Measurements from ENCODE around the gene CLDN6. TPM values are rescaled to one million over a fixed set of nuclear protein-coding genes. Genes with fewer than 3 reads are reported as not detected.

CLDN6 gene
- total and polyA plus RNA-seq, 2 of the 13 experiments (the other 11 are each of a cell fraction or from before 2014, with no cell fraction given): 5.9 to 7.6 TPM

GRCh38 chr16:3003582-3004270 is 14.3 kb downstream of the CLDN6 start (continued):
- TF ChIP-seq RFXAP (CRISPR knock-in tag; IDR thresholded peaks at IDR 0.05; ENCODE audit: borderline replicate concordance): peak; percentile 97
- no peak for TF ChIP-seq JARID2 (CRISPR knock-in tag; IDR thresholded peaks at IDR 0.05; ENCODE audit: insufficient replicate concordance)
- no peak; the same call in 1 of the 2 replicates for TF ChIP-seq ZNF329 (CRISPR knock-in tag; IDR thresholded peaks at IDR 0.05; ENCODE audit: low read depth)
- no peak for TF ChIP-seq ZNF570 (CRISPR knock-in tag; IDR thresholded peaks at IDR 0.05; ENCODE audit: borderline replicate concordance)
- TF ChIP-seq, protein P1, sequence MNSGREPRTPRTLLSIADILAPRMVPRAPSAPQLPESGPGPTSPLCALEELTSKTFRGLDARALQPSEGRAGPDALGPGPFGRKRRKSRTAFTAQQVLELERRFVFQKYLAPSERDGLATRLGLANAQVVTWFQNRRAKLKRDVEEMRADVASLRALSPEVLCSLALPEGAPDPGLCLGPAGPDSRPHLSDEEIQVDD (CRISPR knock-in tag; IDR thresholded peaks at IDR 0.05; ENCODE audit: borderline replicate concordance): no peak
- TF ChIP-seq ZNF510 (CRISPR knock-in tag; IDR thresholded peaks at IDR 0.05; ENCODE audit: low read depth): no peak
- TF ChIP-seq PAXIP1 (CRISPR knock-in tag; conservative IDR thresholded peaks at IDR 0.05): peak; percentile 39
- TF ChIP-seq ZNF770 (CRISPR knock-in tag; IDR thresholded peaks at IDR 0.05): peak; percentile 34; the same call in 1 of the 2 replicates
- peak; percentile 87; the same call in 1 of the 2 replicates for TF ChIP-seq TSC22D2 (CRISPR knock-in tag; IDR thresholded peaks at IDR 0.05; ENCODE audit: borderline replicate concordance)
- no peak for TF ChIP-seq SIN3B (IDR thresholded peaks at IDR 0.05; ENCODE audit: low read length)
- TF ChIP-seq, protein P2, sequence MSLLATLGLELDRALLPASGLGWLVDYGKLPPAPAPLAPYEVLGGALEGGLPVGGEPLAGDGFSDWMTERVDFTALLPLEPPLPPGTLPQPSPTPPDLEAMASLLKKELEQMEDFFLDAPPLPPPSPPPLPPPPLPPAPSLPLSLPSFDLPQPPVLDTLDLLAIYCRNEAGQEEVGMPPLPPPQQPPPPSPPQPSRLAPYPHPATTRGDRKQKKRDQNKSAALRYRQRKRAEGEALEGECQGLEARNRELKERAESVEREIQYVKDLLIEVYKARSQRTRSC (CRISPR knock-in tag; IDR thresholded peaks at IDR 0.05; ENCODE audit: low read depth): no peak
- no peak for TF ChIP-seq BORCS8-MEF2B (CRISPR knock-in tag; IDR thresholded peaks at IDR 0.05)
- TF ChIP-seq ZNF615 (CRISPR knock-in tag; IDR thresholded peaks at IDR 0.05; ENCODE audit: borderline replicate concordance): no peak
- TF ChIP-seq ZNF577 (CRISPR knock-in tag; IDR thresholded peaks at IDR 0.05; ENCODE audit: borderline replicate concordance, low read depth): no peak
- TF ChIP-seq YY1 (IDR thresholded peaks at IDR 0.05; ENCODE audit: insufficient read depth, insufficient replicate concordance, low read depth, low read length): peak; percentile 81
- no peak for TF ChIP-seq RARA (CRISPR knock-in tag; IDR thresholded peaks at IDR 0.05)
- TF ChIP-seq ZNF713 (CRISPR knock-in tag; IDR thresholded peaks at IDR 0.05): no peak
- no peak for TF ChIP-seq REL (CRISPR knock-in tag; conservative IDR thresholded peaks at IDR 0.05)
- TF ChIP-seq RFXANK (CRISPR knock-in tag; IDR thresholded peaks at IDR 0.05): peak; percentile 67; the same call in 1 of the 2 replicates
- peak; percentile 79 for TF ChIP-seq MAX (IDR thresholded peaks at IDR 0.05)
- TF ChIP-seq MED8 (CRISPR knock-in tag; IDR thresholded peaks at IDR 0.05; ENCODE audit: insufficient replicate concordance): no peak
- no peak for TF ChIP-seq ZNF878 (CRISPR knock-in tag; IDR thresholded peaks at IDR 0.05)
